Keratinocyte (primary cell): ENCODE results near the gene EYA4. TPM values are rescaled to one million over a fixed set of nuclear protein-coding genes. Genes with fewer than 3 reads are reported as not detected.

Source experiments
- DNase-seq: peaks from one replicate; pipeline ENCODE4 v3.0.0-alpha.2; 2011; ENCODE audit warnings: low read depth, missing footprints, low spot score
- FAIRE-seq: peaks from 2 replicates; lab custom pipeline; 2011; peaks lifted over from hg19 to GRCh38; lab: Jason Lieb, UNC
- H2AFZ ChIP-seq: 2 replicates; pipeline ENCODE4 v1.6.0; 2012; ENCODE audit warnings: low read length, control low read depth, inconsistent platforms; ENCODE audit not compliant: control insufficient read depth
- H3K27ac ChIP-seq: 2 replicates; pipeline ENCODE4 v1.5.1; 2011; ENCODE audit warnings: low read length; ENCODE audit not compliant: control insufficient read depth, insufficient read depth
- H3K27me3 ChIP-seq: 3 replicates; pipeline ENCODE4 v1.6.0; 2011; ENCODE audit warnings: low read length; ENCODE audit not compliant: control insufficient read depth, insufficient read depth; ENCODE audit errors: extremely low read depth
- H3K36me3 ChIP-seq, 2 experiments: 2 replicates in 1 of 2; 3 replicates in 1 of 2; pipeline ENCODE4 v1.5.1; 2011; ENCODE audit warnings: low read length in 2 of 2, mild to moderate bottlenecking in 1 of 2; ENCODE audit not compliant: control insufficient read depth in 2 of 2, insufficient read depth in 2 of 2; ENCODE audit errors: extremely low read depth in 1 of 2
- H3K4me1 ChIP-seq: 3 replicates; pipeline ENCODE4 v1.5.1; 2011; ENCODE audit warnings: low read length; ENCODE audit not compliant: control insufficient read depth, insufficient read depth; ENCODE audit errors: extremely low read depth
- H3K4me2 ChIP-seq: 3 replicates; pipeline ENCODE4 v1.6.0; 2011; ENCODE audit warnings: low read depth, low read length; ENCODE audit not compliant: control insufficient read depth, insufficient read depth; ENCODE audit errors: extremely low read depth
- H3K4me3 ChIP-seq, 3 experiments: fragments of 200-600 bp in 1 of 3; sonication (generic) in 1 of 3; 2 replicates in 2 of 3; 3 replicates in 1 of 3; pipeline ENCODE4 v1.5.1; 2011 to 2016; ENCODE audit warnings: low read length in 3 of 3, mild to moderate bottlenecking in 3 of 3, control low read depth in 2 of 3, inconsistent platforms in 1 of 3, low read depth in 1 of 3, mixed read lengths in 1 of 3, mixed run types in 1 of 3, moderate library complexity in 1 of 3; ENCODE audit not compliant: control insufficient read depth in 2 of 3, insufficient read depth in 2 of 3; ENCODE audit errors: extremely low read depth in 1 of 3
- H3K79me2 ChIP-seq: 2 replicates; pipeline ENCODE4 v1.6.0; 2012; ENCODE audit warnings: low read length; ENCODE audit not compliant: control insufficient read depth, insufficient read depth
- H3K9ac ChIP-seq: 3 replicates; pipeline ENCODE4 v1.6.0; 2011; ENCODE audit warnings: low read length; ENCODE audit not compliant: control insufficient read depth, insufficient read depth; ENCODE audit errors: extremely low read depth
- H3K9me1 ChIP-seq: 3 replicates; pipeline ENCODE4 v1.6.0; 2011; ENCODE audit warnings: low read length; ENCODE audit not compliant: control insufficient read depth, insufficient read depth; ENCODE audit errors: extremely low read depth
- H3K9me3 ChIP-seq: 2 replicates; pipeline ENCODE4 v1.5.1; 2012; ENCODE audit warnings: low read depth, low read length; ENCODE audit not compliant: control insufficient read depth
- H4K20me1 ChIP-seq: 3 replicates; pipeline ENCODE4 v1.6.0; 2011; ENCODE audit warnings: low read length; ENCODE audit not compliant: control insufficient read depth, insufficient read depth; ENCODE audit errors: extremely low read depth
- EZH2 ChIP-seq: IDR thresholded peaks from one replicate; pipeline ENCODE4 v1.6.1; 2012; ENCODE audit warnings: inconsistent platforms, mild to moderate bottlenecking, low read length, moderate library complexity
- dilution Hi-C: fragments of 300-500 bp; cut with MboI; formaldehyde crosslinking; loops from one replicate; pipeline ENCODE4 v1.7.0; 2020; ENCODE audit warnings: low sequenced_read_pairs; ENCODE audit not compliant: extremely low pct_ligation_motif_present
- polyA plus RNA-seq, 5 experiments: library from polyadenylated mRNA; depleted of rRNA in 3 of 5; stranded (reverse) in 3 of 5; stranded (forward) in 1 of 5; unstranded in 1 of 5; fragments of >200 nt; gene quantifications; 1 replicate in 1 of 5; 2 replicates in 3 of 5; 3 replicates in 1 of 5; pipeline versions ENCODE4 v1.2.1 to v1.2.3, GENCODE V29; 2011 to 2012; ENCODE audit warnings: missing spikeins in 2 of 5, low read depth in 1 of 5, low replicate concordance in 1 of 5
- TF ChIP-seq, protein P1 (sequence below), 3 experiments: IDR thresholded peaks in 1 of 3; conservative IDR thresholded peaks in 1 of 3; optimal IDR thresholded peaks in 1 of 3; 2 replicates in 2 of 3; 3 replicates in 1 of 3; pipeline versions ENCODE3 to v1.5.1; 2011; ENCODE audit warnings: low read length in 3 of 3, mild to moderate bottlenecking in 3 of 3, moderate library complexity in 2 of 3, control low read depth in 1 of 3, inconsistent platforms in 1 of 3; ENCODE audit not compliant: insufficient read depth in 2 of 3; ENCODE audit errors: extremely low read depth in 1 of 3

EYA4 gene
- polyA plus RNA-seq, 1 donor (not counting 4 experiments of a cell fraction or from before 2014, with no cell fraction given), result 0.01 TPM

DNA sequence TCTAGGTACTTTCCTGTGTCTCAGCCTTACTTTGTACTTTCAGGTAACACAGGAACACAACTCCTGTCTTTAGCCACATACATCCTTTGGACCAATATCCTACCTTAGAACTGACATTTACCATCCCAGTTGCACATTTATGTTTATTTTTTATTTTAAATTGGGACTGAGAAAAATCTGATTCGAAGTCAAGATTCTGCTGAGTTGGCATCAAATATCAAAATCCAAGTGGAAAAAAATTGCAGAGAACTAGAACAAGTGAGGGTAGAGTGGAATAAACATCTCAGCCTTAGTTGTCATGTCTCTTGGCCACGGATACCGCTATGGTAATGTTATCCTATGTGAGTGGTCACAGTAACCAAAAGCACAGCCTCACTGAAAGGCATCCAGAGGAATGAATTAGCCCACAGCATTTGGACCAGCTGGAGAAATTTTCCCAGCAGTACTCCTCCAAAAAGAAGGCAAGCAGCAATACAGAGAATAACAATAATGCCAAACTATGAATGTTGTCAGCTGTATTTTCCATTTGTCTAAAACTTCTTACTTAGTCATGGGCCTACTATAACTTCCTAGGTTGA is 17.6 kb upstream of the EYA4 start:
- Histone ChIP-seq H3K9ac (no peak overlapping the region), H3K27me3 (no peaks in the 10 kb centered on the region), H3K36me3 (no peaks in the 10 kb centered on the region), H3K9me3 (peaks cover 2% of the 10 kb centered on the region), H2AFZ (no peak overlapping the region), H3K4me2 (no peak overlapping the region), H3K9me1 (no peaks in the 10 kb centered on the region), H3K4me1 (no peaks in the 10 kb centered on the region), H3K27ac (no peak overlapping the region), H4K20me1 (no peaks in the 10 kb centered on the region), H3K79me2 (no peaks in the 10 kb centered on the region), H3K4me3 (no peak overlapping the region)
- DNase-seq, result no peak
- dilution Hi-C loops, result no loop called here
- FAIRE-seq, result no peak
- no peak for TF ChIP-seq EZH2
- TF ChIP-seq, protein P1, sequence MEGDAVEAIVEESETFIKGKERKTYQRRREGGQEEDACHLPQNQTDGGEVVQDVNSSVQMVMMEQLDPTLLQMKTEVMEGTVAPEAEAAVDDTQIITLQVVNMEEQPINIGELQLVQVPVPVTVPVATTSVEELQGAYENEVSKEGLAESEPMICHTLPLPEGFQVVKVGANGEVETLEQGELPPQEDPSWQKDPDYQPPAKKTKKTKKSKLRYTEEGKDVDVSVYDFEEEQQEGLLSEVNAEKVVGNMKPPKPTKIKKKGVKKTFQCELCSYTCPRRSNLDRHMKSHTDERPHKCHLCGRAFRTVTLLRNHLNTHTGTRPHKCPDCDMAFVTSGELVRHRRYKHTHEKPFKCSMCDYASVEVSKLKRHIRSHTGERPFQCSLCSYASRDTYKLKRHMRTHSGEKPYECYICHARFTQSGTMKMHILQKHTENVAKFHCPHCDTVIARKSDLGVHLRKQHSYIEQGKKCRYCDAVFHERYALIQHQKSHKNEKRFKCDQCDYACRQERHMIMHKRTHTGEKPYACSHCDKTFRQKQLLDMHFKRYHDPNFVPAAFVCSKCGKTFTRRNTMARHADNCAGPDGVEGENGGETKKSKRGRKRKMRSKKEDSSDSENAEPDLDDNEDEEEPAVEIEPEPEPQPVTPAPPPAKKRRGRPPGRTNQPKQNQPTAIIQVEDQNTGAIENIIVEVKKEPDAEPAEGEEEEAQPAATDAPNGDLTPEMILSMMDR (optimal IDR thresholded peaks at IDR 0.05 in 1 of 3, IDR thresholded peaks at IDR 0.05 in 1 of 3, conservative IDR thresholded peaks at IDR 0.05 in 1 of 3; ENCODE audit: extremely low read depth in 1 of 3, insufficient read depth in 2 of 3, low read length in 3 of 3), result no peak

DNA sequence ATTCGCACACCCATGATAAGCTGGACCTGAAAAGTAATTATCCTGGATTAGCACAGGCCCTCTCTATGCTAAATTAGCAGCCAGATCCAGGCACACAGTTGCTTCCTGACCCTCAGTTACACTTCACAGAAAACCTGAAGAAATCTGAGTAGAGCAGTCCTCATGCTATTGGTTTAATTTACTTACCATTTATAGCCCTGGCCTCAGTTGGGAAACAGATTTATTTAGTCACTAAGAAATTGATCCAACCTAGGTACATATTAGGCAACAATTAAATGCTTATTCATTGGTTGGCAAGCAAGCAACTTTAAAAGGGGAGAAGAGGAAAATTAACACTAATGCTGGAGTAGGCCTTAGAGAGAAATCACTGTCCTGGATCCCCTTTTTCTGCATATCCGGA is 15.6 kb upstream of the EYA4 start:
- Histone ChIP-seq H3K27ac (no peak overlapping the region), H2AFZ (no peak overlapping the region), H3K4me1 (no peaks in the 10 kb centered on the region), H3K36me3 (no peaks in the 10 kb centered on the region), H3K4me2 (no peak overlapping the region), H3K9me1 (no peaks in the 10 kb centered on the region), H3K9ac (no peak overlapping the region), H3K27me3 (no peaks in the 10 kb centered on the region), H4K20me1 (no peaks in the 10 kb centered on the region), H3K79me2 (no peaks in the 10 kb centered on the region), H3K4me3 (no peak overlapping the region), H3K9me3 (no peaks in the 10 kb centered on the region)
- dilution Hi-C loops, result no loop called here
- no peak for FAIRE-seq
- TF ChIP-seq EZH2, result no peak
- TF ChIP-seq, protein P1 (optimal IDR thresholded peaks at IDR 0.05 in 1 of 3, IDR thresholded peaks at IDR 0.05 in 1 of 3, conservative IDR thresholded peaks at IDR 0.05 in 1 of 3; ENCODE audit: extremely low read depth in 1 of 3, insufficient read depth in 2 of 3, low read length in 3 of 3), result no peak
- no peak for DNase-seq
